Measurements from ENCODE around the gene MRPS18A. TPM values are rescaled to one million over a fixed set of nuclear protein-coding genes. Genes with fewer than 3 reads are reported as not detected.

MRPS18A gene
- total and polyA plus RNA-seq, 2 experiments from 2014 or later: 58.6 to 62.7 TPM

- no peak overlapping the region for H3K27ac ChIP-seq (ENCODE audit: low read depth)
Measured at GRCh38 chr6:43673444-43674084, 14.0 kb downstream of the MRPS18A start.

More at GRCh38 chr6:43673444-43674084, 14.0 kb downstream of the MRPS18A start:
- H4K20me1 ChIP-seq (replicated peaks; ENCODE audit: insufficient read depth): peaks cover 3% of the 10 kb centered on the region
- Mint-ChIP-seq H3K4me3 (no peak overlapping the region), H3K27me3 (ENCODE audit: insufficient read depth, low read depth, poor library complexity) (peaks cover 9% of the 10 kb centered on the region), H3K4me1 (peaks cover 15% of the 10 kb centered on the region), H3K36me3 (ENCODE audit: low read depth) (peaks cover 53% of the 10 kb centered on the region), H3K27ac (no peak overlapping the region), H3K9me3 (no peaks in the 10 kb centered on the region)
- ATAC-seq (no peak), DNase-seq (ENCODE audit: low spot score) (no peak)
- H3K4me3 ChIP-seq: no peak overlapping the region
- H2AFZ ChIP-seq: no peak overlapping the region
- peaks cover 5% of the 10 kb centered on the region; the same call in 1 of the 2 replicates for H3K36me3 ChIP-seq (ENCODE audit: insufficient read depth)
- 0 out of 2 replicates have a peak, but pooled peaks cover 16% of the 10 kb centered on the region for H3F3A ChIP-seq (replicated peaks; ENCODE audit: low read depth)
- TF ChIP-seq ZNF114 (CRISPR knock-in tag; IDR thresholded peaks at IDR 0.05) (no peak), STAT1 (IDR thresholded peaks at IDR 0.05; ENCODE audit: unreplicated experiment) (no peak), EZH2 (IDR thresholded peaks at IDR 0.05; ENCODE audit: low read depth, unreplicated experiment) (no peak), CTCF (conservative IDR thresholded peaks at IDR 0.05; ENCODE audit: low read depth in 2 of 2) (no peak), ZNF462 (CRISPR knock-in tag; IDR thresholded peaks at IDR 0.05) (no peak), POLR2AphosphoS5 (IDR thresholded peaks at IDR 0.05; ENCODE audit: low read depth) (no peak), REST (IDR thresholded peaks at IDR 0.05; ENCODE audit: unreplicated experiment) (no peak), ETS1 (IDR thresholded peaks at IDR 0.05) (no peak)
- peaks cover 17% of the 10 kb centered on the region for H3K4me1 ChIP-seq (ENCODE audit: insufficient read depth)
- no peaks in the 10 kb centered on the region for H3K27me3 ChIP-seq (ENCODE audit: insufficient read depth)
- H3K9me2 ChIP-seq (ENCODE audit: insufficient read depth): no peaks in the 10 kb centered on the region
- H3K79me2 ChIP-seq (replicated peaks; ENCODE audit: insufficient read depth): no peaks in the 10 kb centered on the region
- H3K4me2 ChIP-seq: no peak overlapping the region

Measured in GM23338 (cell line).